Measurements from ENCODE around the gene PXMP4.

DNA sequence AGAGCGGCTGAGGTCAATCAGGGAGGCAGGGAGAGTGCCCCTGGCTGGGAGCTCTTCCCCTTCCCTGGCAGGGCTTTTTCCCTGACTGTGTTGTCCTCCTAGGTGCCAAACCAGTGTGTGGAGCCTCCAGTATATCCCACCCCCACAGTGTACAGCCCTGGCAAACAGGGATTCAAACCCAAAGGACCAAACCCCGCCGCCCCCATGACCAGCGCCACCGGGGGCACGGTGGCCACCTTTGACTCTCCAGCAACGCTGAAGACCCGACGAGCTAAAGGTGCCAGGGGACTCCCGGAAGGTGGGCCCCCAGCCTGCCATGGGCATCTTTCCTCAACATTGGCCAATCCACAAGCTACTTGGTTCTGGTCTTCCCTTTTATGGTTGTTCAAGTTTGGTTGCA is 36.9 kb upstream of the PXMP4 start:
- TF ChIP-seq, protein P1, sequence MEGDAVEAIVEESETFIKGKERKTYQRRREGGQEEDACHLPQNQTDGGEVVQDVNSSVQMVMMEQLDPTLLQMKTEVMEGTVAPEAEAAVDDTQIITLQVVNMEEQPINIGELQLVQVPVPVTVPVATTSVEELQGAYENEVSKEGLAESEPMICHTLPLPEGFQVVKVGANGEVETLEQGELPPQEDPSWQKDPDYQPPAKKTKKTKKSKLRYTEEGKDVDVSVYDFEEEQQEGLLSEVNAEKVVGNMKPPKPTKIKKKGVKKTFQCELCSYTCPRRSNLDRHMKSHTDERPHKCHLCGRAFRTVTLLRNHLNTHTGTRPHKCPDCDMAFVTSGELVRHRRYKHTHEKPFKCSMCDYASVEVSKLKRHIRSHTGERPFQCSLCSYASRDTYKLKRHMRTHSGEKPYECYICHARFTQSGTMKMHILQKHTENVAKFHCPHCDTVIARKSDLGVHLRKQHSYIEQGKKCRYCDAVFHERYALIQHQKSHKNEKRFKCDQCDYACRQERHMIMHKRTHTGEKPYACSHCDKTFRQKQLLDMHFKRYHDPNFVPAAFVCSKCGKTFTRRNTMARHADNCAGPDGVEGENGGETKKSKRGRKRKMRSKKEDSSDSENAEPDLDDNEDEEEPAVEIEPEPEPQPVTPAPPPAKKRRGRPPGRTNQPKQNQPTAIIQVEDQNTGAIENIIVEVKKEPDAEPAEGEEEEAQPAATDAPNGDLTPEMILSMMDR (conservative IDR thresholded peaks at IDR 0.05), result no peak
- TF ChIP-seq EZH2 (IDR thresholded peaks at IDR 0.05; ENCODE audit: low read depth), result no peak

Data from PC-9 (cell line).